Subcutaneous abdominal adipose tissue (tissue), 5 donors: ENCODE measurements around the gene RNASEH2A.

Experiments used
- H3K27ac ChIP-seq: one replicate; pipeline ENCODE4 v1.7.0; 2013; ENCODE audit warnings: low read depth, mild to moderate bottlenecking, inconsistent platforms, low read length, moderate library complexity
- H3K27me3 ChIP-seq, 5 donors: one replicate each; pipeline ENCODE4 v1.7.0; 2013; ENCODE audit warnings: low read length in 5 of 5, inconsistent platforms in 1 of 5; ENCODE audit not compliant: control insufficient read depth in 5 of 5, insufficient read depth in 4 of 5
- H3K36me3 ChIP-seq, 5 donors: one replicate each; pipeline ENCODE4 v1.7.0; 2013; ENCODE audit warnings: low read length in 5 of 5; ENCODE audit not compliant: control insufficient read depth in 5 of 5, insufficient read depth in 5 of 5
- H3K4me1 ChIP-seq, 5 donors: one replicate each; pipeline ENCODE4 v1.7.0; 2013; ENCODE audit warnings: low read length in 5 of 5, mild to moderate bottlenecking in 3 of 5, moderate library complexity in 1 of 5; ENCODE audit not compliant: control insufficient read depth in 5 of 5, insufficient read depth in 5 of 5
- H3K4me3 ChIP-seq, 5 donors: one replicate each; pipeline ENCODE4 v1.7.0; 2013; ENCODE audit warnings: low read length in 5 of 5, low read depth in 1 of 5
- H3K9ac ChIP-seq, 5 donors: one replicate each; pipeline ENCODE4 v1.7.0; 2013; ENCODE audit warnings: low read length in 5 of 5, mild to moderate bottlenecking in 4 of 5, moderate library complexity in 3 of 5
- H3K9me3 ChIP-seq, 5 donors: one replicate each; pipeline ENCODE4 v1.7.0; 2013; ENCODE audit warnings: low read length in 5 of 5; ENCODE audit not compliant: control insufficient read depth in 5 of 5
- donor health status: healthy.
- donor health status: healthy.
- donor health status: healthy.
- donor health status: healthy.
- donor health status: healthy.

Gene RNASEH2A

GRCh38 chr19:12825254-12826131 lies 19.1 kb downstream of the RNASEH2A start:
- Histone ChIP-seq H3K4me1 (peaks cover 0 to 13% (median 10%) of the 10 kb centered on the region in 5 donors), H3K27me3 (peaks cover 11 to 36% (median 26%) of the 10 kb centered on the region in 5 donors), H3K27ac (no peak overlapping the region)

GRCh38 chr19:12828494-12828893 lies 22.1 kb downstream of the RNASEH2A start:
- Histone ChIP-seq H3K27me3 (peaks cover 26 to 63% (median 52%) of the 10 kb centered on the region in 5 donors), H3K4me3 (no peak overlapping the region), H3K4me1 (peaks cover 0 to 23% (median 15%) of the 10 kb centered on the region in 5 donors), H3K27ac (no peak overlapping the region), H3K9me3 (no peaks in the 10 kb centered on the region), H3K9ac (no peak overlapping the region), H3K36me3 (no peaks in the 10 kb centered on the region)

More at GRCh38 chr19:12825254-12826131, 19.1 kb downstream of the RNASEH2A start:
- Histone ChIP-seq H3K9me3 (peaks cover 0 to 5% (median 3%) of the 10 kb centered on the region in 5 donors), H3K4me3 (peak overlapping the region in 1 of 5 donors; percentile 41), H3K9ac (no peak overlapping the region), H3K36me3 (no peaks in the 10 kb centered on the region)

- peaks cover 44 to 81% (median 76%) of the 10 kb centered on the region in 5 donors for H3K27me3 ChIP-seq
- no peak overlapping the region for H3K9ac ChIP-seq
- no peak overlapping the region for H3K4me3 ChIP-seq
- H3K36me3 ChIP-seq: no peaks in the 10 kb centered on the region
- peaks cover 0 to 26% (median 21%) of the 10 kb centered on the region in 5 donors for H3K4me1 ChIP-seq
- H3K27ac ChIP-seq: no peak overlapping the region
- H3K9me3 ChIP-seq: no peaks in the 10 kb centered on the region
Observed at GRCh38 chr19:12833418-12833737, 27.0 kb downstream of the RNASEH2A start.

GRCh38 chr19:12833738-12834565 lies 27.6 kb downstream of the RNASEH2A start:
- no peak overlapping the region for H3K27ac ChIP-seq
- H3K9me3 ChIP-seq: no peaks in the 10 kb centered on the region
- no peak overlapping the region for H3K9ac ChIP-seq
- peaks cover 0 to 28% (median 20%) of the 10 kb centered on the region in 5 donors for H3K4me1 ChIP-seq
- peaks cover 44 to 86% (median 79%) of the 10 kb centered on the region in 5 donors for H3K27me3 ChIP-seq
- H3K4me3 ChIP-seq: peak overlapping the region in 1 of 5 donors; percentile 39
- no peaks in the 10 kb centered on the region for H3K36me3 ChIP-seq

- Histone ChIP-seq H3K27ac (no peak within 1 kb of the TSS), H3K27me3 (peaks cover 41 to 88% (median 81%) of the 10 kb centered on the region in 5 donors), H3K9ac (no peak within 1 kb of the TSS)
Observed at GRCh38 chr19:12834566-12834943, 28.2 kb downstream of the RNASEH2A start, which contains the start of gene RTBDN. Gene RTBDN, minus strand, starts transcription at chr19:12834579. Its CDS starts 4,600 bp downstream, at chr19:12829979.

GRCh38 chr19:12834976-12835757 lies 28.8 kb downstream of the RNASEH2A start:
- no peaks in the 10 kb centered on the region for H3K36me3 ChIP-seq
- H3K4me1 ChIP-seq: peaks cover 0 to 30% (median 20%) of the 10 kb centered on the region in 5 donors
- no peaks in the 10 kb centered on the region for H3K9me3 ChIP-seq
- no peak overlapping the region for H3K9ac ChIP-seq
- peaks cover 40 to 88% (median 81%) of the 10 kb centered on the region in 5 donors for H3K27me3 ChIP-seq
- no peak overlapping the region for H3K27ac ChIP-seq
- H3K4me3 ChIP-seq: no peak overlapping the region

More at GRCh38 chr19:12834566-12834943, 28.2 kb downstream of the RNASEH2A start, which contains the start of gene RTBDN:
- peak within 1 kb of the TSS in 1 of 5 donors; percentile 39 for H3K4me3 ChIP-seq
- H3K36me3 ChIP-seq: no peaks in the 10 kb centered on the region
- H3K4me1 ChIP-seq: peaks cover 0 to 30% (median 20%) of the 10 kb centered on the region in 5 donors
- H3K9me3 ChIP-seq: no peaks in the 10 kb centered on the region

- H3K9me3 ChIP-seq: no peaks in the 10 kb centered on the region
- no peak overlapping the region for H3K27ac ChIP-seq
- H3K4me3 ChIP-seq: no peak overlapping the region
- H3K36me3 ChIP-seq: no peaks in the 10 kb centered on the region
- H3K27me3 ChIP-seq: peaks cover 49 to 88% (median 80%) of the 10 kb centered on the region in 5 donors
- no peak overlapping the region for H3K9ac ChIP-seq
- H3K4me1 ChIP-seq: peaks cover 0 to 41% (median 30%) of the 10 kb centered on the region in 5 donors
Observed at GRCh38 chr19:12836529-12836863, 30.1 kb downstream of the RNASEH2A start.

GRCh38 chr19:12837225-12837624 lies 30.8 kb downstream of the RNASEH2A start:
- Histone ChIP-seq H3K9ac (no peak overlapping the region), H3K9me3 (no peaks in the 10 kb centered on the region), H3K4me3 (no peak overlapping the region), H3K36me3 (no peaks in the 10 kb centered on the region), H3K27me3 (peaks cover 49 to 88% (median 79%) of the 10 kb centered on the region in 5 donors), H3K4me1 (peaks cover 0 to 42% (median 30%) of the 10 kb centered on the region in 5 donors), H3K27ac (no peak overlapping the region)

GRCh38 chr19:12838182-12838885 lies 31.9 kb downstream of the RNASEH2A start, which contains the start of gene MAST1:
Gene MAST1, plus strand, starts transcription at chr19:12838515. Its CDS starts 58 bp downstream, at chr19:12838573.
- H3K9ac ChIP-seq: no peak within 1 kb of the TSS
- no peaks in the 10 kb centered on the region for H3K36me3 ChIP-seq
- no peak within 1 kb of the TSS for H3K27ac ChIP-seq
- peaks cover 38 to 85% (median 78%) of the 10 kb centered on the region in 5 donors for H3K27me3 ChIP-seq
- peaks cover 0 to 34% (median 23%) of the 10 kb centered on the region in 5 donors for H3K4me1 ChIP-seq
- H3K4me3 ChIP-seq: peak within 1 kb of the TSS in 1 of 5 donors; percentile 42
- no peaks in the 10 kb centered on the region for H3K9me3 ChIP-seq
